NCI-H1417 (cell line): Measurements from ENCODE around the gene GLIS2.
"Not testable (repeated sequence)": the region's sequence is repeated elsewhere in the genome, so short reads cannot be mapped to it uniquely, and the experiment has no call there.

ENCODE experiments used
- DNase-seq, 3 experiments: peaks; one replicate each; lab custom pipeline; 2025; lab: John Stamatoyannopoulos, UW

GLIS2 gene

GRCh38 chr16:4334724-4335495 is 19.0 kb downstream of the GLIS2 start:
- no peak for DNase-seq

GRCh38 chr16:4336701-4337539 is 21.1 kb downstream of the GLIS2 start:
- DNase-seq = no peak

GRCh38 chr16:4337540-4338088 is 21.7 kb downstream of the GLIS2 start:
- no peak for DNase-seq

- no peak for DNase-seq
These were observed 22.3 kb downstream of the GLIS2 start for GRCh38 chr16:4338125-4338582.

- DNase-seq = no peak
These were observed 22.9 kb downstream of the GLIS2 start for GRCh38 chr16:4338712-4339299.

- no peak for DNase-seq
These were observed 23.6 kb downstream of the GLIS2 start for GRCh38 chr16:4339455-4339854.

- DNase-seq = peak; percentile 2 to 67 (median 42)
These were observed 24.0 kb downstream of the GLIS2 start for GRCh38 chr16:4339909-4340308.

- no peak for DNase-seq
These were observed 24.6 kb downstream of the GLIS2 start for GRCh38 chr16:4340443-4340842.

- DNase-seq = no peak
These were observed 25.4 kb downstream of the GLIS2 start for GRCh38 chr16:4341250-4341649.

GRCh38 chr16:4342866-4343744 is 27.2 kb downstream of the GLIS2 start:
- DNase-seq = no peak

- not testable (repeated sequence) for DNase-seq
These were observed 28.6 kb downstream of the GLIS2 start for GRCh38 chr16:4344300-4344982.

- DNase-seq = peak; percentile 43 to 93 (median 77)
These were observed 29.3 kb downstream of the GLIS2 start for GRCh38 chr16:4344983-4345835.

GRCh38 chr16:4345836-4346781 is 30.2 kb downstream of the GLIS2 start:
- peak in 1 of 3 experiments; percentile 50 for DNase-seq

GRCh38 chr16:4347010-4347409 is 31.1 kb downstream of the GLIS2 start:
- no peak for DNase-seq

GRCh38 chr16:4347765-4348509 is 32.1 kb downstream of the GLIS2 start:
- no peak for DNase-seq

- no peak for DNase-seq
These were observed 33.5 kb downstream of the GLIS2 start for GRCh38 chr16:4349332-4349731.

GRCh38 chr16:4350365-4350786 is 34.5 kb downstream of the GLIS2 start:
- DNase-seq = no peak
